ENCODE results near the gene CIZ1. TPM values are rescaled to one million over a fixed set of nuclear protein-coding genes. Genes with fewer than 3 reads are reported as not detected.

CIZ1 gene
- polyA plus RNA-seq, 2 of the 4 experiments (the other 2 are of a cell fraction), result 39.2 to 92.5 TPM

GRCh38 chr9:128144239-128145181, 46.9 kb downstream of the CIZ1 start:
- Histone ChIP-seq H3K4me2 (no peak overlapping the region), H3K9me3 (no peaks in the 10 kb centered on the region), H3K27ac (no peak overlapping the region), H3K4me3 (no peak overlapping the region), H3K4me1 (peaks cover 16% of the 10 kb centered on the region)
- POLR2A ChIA-PET, result no interaction called here
- no peak for FAIRE-seq
- ATAC-seq, result no peak
- CTCF ChIA-PET, result interaction anchor here (1.0 to 3.7 kb wide), 5 partner anchors 15 to 111 kb away, joined by 3 to 22 read pairs (median 6); no protein-coding TSS in a partner anchor
- no peak for TF ChIP-seq TP53 (CRISPR knock-in tag; IDR thresholded peaks at IDR 0.05)
- no peak for TF ChIP-seq PHF8 (IDR thresholded peaks at IDR 0.05; ENCODE audit: borderline replicate concordance, low read depth)
- TF ChIP-seq TFCP2L1 (CRISPR knock-in tag; IDR thresholded peaks at IDR 0.05), result no peak
- TF ChIP-seq E2F6 (IDR thresholded peaks at IDR 0.05; ENCODE audit: borderline replicate concordance, low read depth), result no peak
- DNase-seq (ENCODE audit: low read depth in 1 of 2, low spot score in 1 of 2), result no peak
- 79% methylated on average over 13 of the region's 22 CpGs for WGBS (ENCODE audit: missing lambda C conversion rate)

- FAIRE-seq (no peak), DNase-seq (ENCODE audit: low read depth in 1 of 2, low spot score in 1 of 2) (no peak), ATAC-seq (peak; percentile 19 to 30; a peak in 2 of 6 replicates)
- H3K4me1 ChIP-seq, result peaks cover 8% of the 10 kb centered on the region
- TF ChIP-seq USF2 (IDR thresholded peaks at IDR 0.05), result no peak
- TF ChIP-seq JUNB (IDR thresholded peaks at IDR 0.05), result no peak
- no peak for TF ChIP-seq CTCF (IDR thresholded peaks at IDR 0.05)
- TF ChIP-seq CHD4 (IDR thresholded peaks at IDR 0.05; ENCODE audit: borderline replicate concordance), result no peak
- no peak for TF ChIP-seq ZSCAN20 (CRISPR knock-in tag; IDR thresholded peaks at IDR 0.05)
- TF ChIP-seq FOSL2 (IDR thresholded peaks at IDR 0.05), result no peak
- no peak for TF ChIP-seq FOSL2 (CRISPR knock-in tag; IDR thresholded peaks at IDR 0.05)
- TF ChIP-seq HES2 (IDR thresholded peaks at IDR 0.05), result no peak
- TF ChIP-seq HOXB13 (CRISPR knock-in tag; IDR thresholded peaks at IDR 0.05; ENCODE audit: low read depth), result no peak
- no peak for TF ChIP-seq FOSB (CRISPR knock-in tag; IDR thresholded peaks at IDR 0.05)
- 76% methylated on average over 7 of the region's 8 CpGs for WGBS (ENCODE audit: missing lambda C conversion rate)
- ChIA-PET CTCF (interaction anchor here (0.6 to 3.7 kb wide), 6 partner anchors 10 to 52 kb away, joined by 3 to 22 read pairs (median 4); no protein-coding TSS in a partner anchor), POLR2A (interaction anchor here (0.7 to 1.1 kb wide), 2 partner anchors 8 to 13 kb away, joined by 3 to 11 read pairs; no protein-coding TSS in a partner anchor)
- H3K4me3 ChIP-seq, result no peak overlapping the region
- H3K9me3 ChIP-seq, result no peaks in the 10 kb centered on the region
- H3K27ac ChIP-seq, result no peak overlapping the region
- H3K4me2 ChIP-seq, result no peak overlapping the region
Measured at GRCh38 chr9:128143525-128144238, 47.7 kb downstream of the CIZ1 start.

- ChIA-PET CTCF (interaction anchor here (0.6 to 3.7 kb wide), 5 partner anchors 13 to 194 kb away, joined by 3 to 22 read pairs (median 6); no protein-coding TSS in a partner anchor), POLR2A (interaction anchor here (0.6 to 1.1 kb wide), 4 partner anchors 14 to 687 kb away, joined by 3 to 7 read pairs (median 4); partner anchors contain the start of gene SPOUT1)
- H3K9me3 ChIP-seq, result no peaks in the 10 kb centered on the region
- H3K4me1 ChIP-seq, result no peaks in the 10 kb centered on the region
- FAIRE-seq (no peak), DNase-seq (ENCODE audit: low read depth in 1 of 2, low spot score in 1 of 2) (no peak), ATAC-seq (no peak)
- WGBS (ENCODE audit: missing lambda C conversion rate), result 60% methylated on average over 2 of the region's 2 CpGs
- no peak overlapping the region for H3K4me3 ChIP-seq
- H3K27ac ChIP-seq, result no peak overlapping the region
- no peak overlapping the region for H3K4me2 ChIP-seq
- no peak for TF ChIP-seq BHLHE40 (IDR thresholded peaks at IDR 0.05; ENCODE audit: low read depth, low read length)
- no peak for TF ChIP-seq NFE2L2 (conservative IDR thresholded peaks at IDR 0.05; ENCODE audit: low read length)
- no peak for TF ChIP-seq BCL3 (IDR thresholded peaks at IDR 0.05)
- no peak for TF ChIP-seq MAX (IDR thresholded peaks at IDR 0.05)
- no peak for TF ChIP-seq EP300 (IDR thresholded peaks at IDR 0.05)
- no peak for TF ChIP-seq HOXB5 (CRISPR knock-in tag; IDR thresholded peaks at IDR 0.05)
- no peak for TF ChIP-seq GATA3 (IDR thresholded peaks at IDR 0.05; ENCODE audit: borderline replicate concordance)
- no peak for TF ChIP-seq HOXB13 (CRISPR knock-in tag; IDR thresholded peaks at IDR 0.05; ENCODE audit: low read depth)
- no peak for TF ChIP-seq USF2 (IDR thresholded peaks at IDR 0.05)
- TF ChIP-seq RAD21 (conservative IDR thresholded peaks at IDR 0.05 in 1 of 2, IDR thresholded peaks at IDR 0.05 in 1 of 2), result no peak
- TF ChIP-seq CEBPB (IDR thresholded peaks at IDR 0.05), result no peak
- TF ChIP-seq ESRRA (IDR thresholded peaks at IDR 0.05; ENCODE audit: borderline replicate concordance, low read length), result no peak
- TF ChIP-seq HEYL (CRISPR knock-in tag; IDR thresholded peaks at IDR 0.05), result no peak
- no peak for TF ChIP-seq MAZ (IDR thresholded peaks at IDR 0.05; ENCODE audit: borderline replicate concordance, low read depth, low read length)
Measured at GRCh38 chr9:128142596-128142995, 48.8 kb downstream of the CIZ1 start.
